BJ (cell line): Measurements from ENCODE around the gene BPI. TPM values are rescaled to one million over a fixed set of nuclear protein-coding genes. Genes with fewer than 3 reads are reported as not detected.

Source experiments
- CTCF ChIA-PET: fragments of 350-600 bp; formaldehyde crosslinking; extraction: SDS; loops from one replicate; lab custom pipeline; 2021; ENCODE audit warnings: antibody characterized with exemption, inconsistent platforms; lab: Yijun Ruan, JAX
- POLR2A ChIA-PET: fragments of 300-600 bp; sonication (Branson Sonifier 250); formaldehyde crosslinking; extraction: SDS; loops from one replicate; lab custom pipeline; 2021; ENCODE audit warnings: antibody characterized with exemption; lab: Charles Lee
- DNase-seq: peaks from one replicate; pipeline ENCODE4 v3.0.0-alpha.2; 2011; ENCODE audit warnings: low read depth
- H3K27me3 ChIP-seq: 2 replicates; pipeline ENCODE4 v1.6.0; 2011; ENCODE audit warnings: low read length; ENCODE audit not compliant: control insufficient read depth, insufficient read depth
- H3K36me3 ChIP-seq: 2 replicates; pipeline ENCODE4 v1.5.1; 2011; ENCODE audit warnings: low read length; ENCODE audit not compliant: control insufficient read depth, insufficient read depth
- H3K4me3 ChIP-seq: 2 replicates; pipeline ENCODE4 v1.5.1; 2011; ENCODE audit warnings: low read depth, mild to moderate bottlenecking, control low read depth, low read length
- polyA plus RNA-seq: library from polyadenylated mRNA; depleted of rRNA; stranded (reverse); fragments of >200 nt; gene quantifications from 2 replicates; pipeline ENCODE4 v1.2.3, GENCODE V29; 2011
- TF ChIP-seq, protein P1 (sequence below): IDR thresholded peaks from 2 replicates; pipeline ENCODE4 v1.5.1; 2011; ENCODE audit warnings: low read depth, mild to moderate bottlenecking, control low read depth, inconsistent platforms, low read length, moderate library complexity; ENCODE audit not compliant: insufficient read depth

The BPI gene
- polyA plus RNA-seq, 1 experiment, result 1.1 TPM

DNA sequence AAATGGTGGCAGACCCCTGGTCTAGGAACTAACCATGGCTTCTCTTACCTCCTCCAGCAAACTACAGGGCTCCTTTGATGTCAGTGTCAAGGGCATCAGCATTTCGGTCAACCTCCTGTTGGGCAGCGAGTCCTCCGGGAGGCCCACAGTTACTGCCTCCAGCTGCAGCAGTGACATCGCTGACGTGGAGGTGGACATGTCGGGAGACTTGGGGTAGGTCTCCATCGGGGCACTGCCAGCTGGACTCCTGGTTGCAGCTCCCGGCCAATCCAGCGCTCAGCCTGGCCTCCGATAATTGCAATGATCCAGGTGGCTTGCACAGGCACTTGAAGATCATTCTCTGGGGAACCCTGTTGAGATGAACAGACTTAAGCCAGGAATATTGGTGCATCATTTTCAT lies 50.3 kb downstream of the BPI start:
- CTCF ChIA-PET, result interaction anchor here (1.1 to 1.7 kb wide), 3 partner anchors 15 to 54 kb away, joined by 3 to 4 read pairs (median 3); no protein-coding TSS in a partner anchor
- DNase-seq, result no peak
- TF ChIP-seq, protein P1, sequence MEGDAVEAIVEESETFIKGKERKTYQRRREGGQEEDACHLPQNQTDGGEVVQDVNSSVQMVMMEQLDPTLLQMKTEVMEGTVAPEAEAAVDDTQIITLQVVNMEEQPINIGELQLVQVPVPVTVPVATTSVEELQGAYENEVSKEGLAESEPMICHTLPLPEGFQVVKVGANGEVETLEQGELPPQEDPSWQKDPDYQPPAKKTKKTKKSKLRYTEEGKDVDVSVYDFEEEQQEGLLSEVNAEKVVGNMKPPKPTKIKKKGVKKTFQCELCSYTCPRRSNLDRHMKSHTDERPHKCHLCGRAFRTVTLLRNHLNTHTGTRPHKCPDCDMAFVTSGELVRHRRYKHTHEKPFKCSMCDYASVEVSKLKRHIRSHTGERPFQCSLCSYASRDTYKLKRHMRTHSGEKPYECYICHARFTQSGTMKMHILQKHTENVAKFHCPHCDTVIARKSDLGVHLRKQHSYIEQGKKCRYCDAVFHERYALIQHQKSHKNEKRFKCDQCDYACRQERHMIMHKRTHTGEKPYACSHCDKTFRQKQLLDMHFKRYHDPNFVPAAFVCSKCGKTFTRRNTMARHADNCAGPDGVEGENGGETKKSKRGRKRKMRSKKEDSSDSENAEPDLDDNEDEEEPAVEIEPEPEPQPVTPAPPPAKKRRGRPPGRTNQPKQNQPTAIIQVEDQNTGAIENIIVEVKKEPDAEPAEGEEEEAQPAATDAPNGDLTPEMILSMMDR, result no peak
- no peaks in the 10 kb centered on the region for H3K36me3 ChIP-seq
- POLR2A ChIA-PET, result interaction anchor here (0.6 kb wide), 1 partner anchor 34 kb away, joined by 4 read pairs; no protein-coding TSS in a partner anchor
- no peak overlapping the region for H3K4me3 ChIP-seq
- H3K27me3 ChIP-seq, result peaks cover 3% of the 10 kb centered on the region; the same call in 1 of the 2 replicates

DNA sequence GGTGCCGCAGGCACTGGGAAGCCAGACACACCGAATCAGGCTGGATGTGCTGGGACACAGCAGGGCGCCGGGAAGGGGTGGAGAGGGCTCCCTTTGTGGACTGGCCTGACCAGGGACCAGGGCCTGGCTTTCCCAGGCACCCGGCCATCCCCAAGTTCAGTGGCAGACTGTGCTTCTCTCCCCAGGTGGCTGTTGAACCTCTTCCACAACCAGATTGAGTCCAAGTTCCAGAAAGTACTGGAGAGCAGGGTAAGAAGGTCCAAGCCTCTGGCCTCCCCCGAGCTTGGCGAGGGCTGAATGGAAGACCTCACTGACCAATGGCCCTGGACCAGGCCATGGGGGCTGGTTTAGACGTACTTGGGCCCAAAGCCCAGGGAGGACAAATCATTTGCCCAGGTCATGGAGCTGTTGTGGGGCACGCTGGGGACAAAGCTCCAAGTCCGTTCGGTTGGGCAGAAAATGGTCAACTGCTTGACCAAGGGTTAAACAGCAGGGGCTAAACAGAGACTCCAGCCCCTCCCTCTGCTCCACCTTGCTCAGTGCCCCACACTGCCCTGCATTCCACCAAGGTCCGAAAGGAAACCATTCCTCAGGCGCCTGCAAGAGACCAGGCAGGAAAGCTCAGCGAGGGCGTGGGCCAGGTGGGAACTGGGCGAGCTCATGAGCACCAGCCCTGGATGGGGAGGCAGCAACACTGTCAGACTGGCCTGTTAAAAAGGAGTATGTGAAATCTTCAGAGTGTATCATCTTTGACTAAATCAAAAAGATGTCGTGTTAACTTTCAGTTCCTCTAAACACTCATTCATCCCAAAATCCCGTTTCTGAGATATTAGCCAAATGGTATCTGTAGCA lies 51.4 kb downstream of the BPI start:
- peaks cover 3% of the 10 kb centered on the region; the same call in 1 of the 2 replicates for H3K27me3 ChIP-seq
- ChIA-PET CTCF (interaction anchor here (1.2 to 1.8 kb wide), 3 partner anchors 15 to 53 kb away, joined by 3 to 7 read pairs (median 4); no protein-coding TSS in a partner anchor), POLR2A (no interaction called here)
- TF ChIP-seq, protein P1, result no peak
- no peak overlapping the region for H3K4me3 ChIP-seq
- H3K36me3 ChIP-seq, result no peaks in the 10 kb centered on the region
- no peak for DNase-seq

DNA sequence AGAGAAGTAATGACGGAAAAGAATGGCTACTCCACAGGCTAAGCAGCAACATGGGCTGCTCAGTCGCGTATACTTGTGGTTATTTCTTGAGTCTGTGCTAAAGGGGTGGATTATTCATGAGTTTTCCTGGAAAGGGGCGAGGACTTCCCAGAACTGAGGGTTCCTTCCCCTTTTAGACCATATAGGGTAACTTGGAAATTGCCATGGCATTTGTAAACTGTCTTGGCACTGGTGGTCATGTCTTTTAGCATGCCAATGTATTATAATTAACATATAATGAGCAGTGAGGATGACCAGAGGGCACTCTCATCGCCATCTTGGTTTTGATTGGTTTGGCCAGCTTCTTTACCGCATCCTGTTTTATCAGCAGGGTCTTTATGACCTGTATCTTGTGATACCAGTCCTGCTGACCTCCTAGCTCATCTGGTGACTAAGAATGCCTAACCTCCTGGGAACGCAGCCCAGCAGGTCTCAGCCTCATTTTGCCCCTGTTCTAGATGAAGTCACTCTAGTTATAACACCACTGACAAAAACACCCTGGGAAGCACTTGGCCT lies 53.8 kb downstream of the BPI start:
- TF ChIP-seq, protein P1, result no peak
- DNase-seq, result no peak
- H3K27me3 ChIP-seq, result peaks cover 3% of the 10 kb centered on the region; the same call in 1 of the 2 replicates
- ChIA-PET POLR2A (no interaction called here), CTCF (interaction anchor here (1.4 to 3.1 kb wide), 3 partner anchors 13 to 51 kb away, joined by 4 to 11 read pairs (median 9); no protein-coding TSS in a partner anchor)
- H3K4me3 ChIP-seq, result no peak overlapping the region
- no peaks in the 10 kb centered on the region for H3K36me3 ChIP-seq

DNA sequence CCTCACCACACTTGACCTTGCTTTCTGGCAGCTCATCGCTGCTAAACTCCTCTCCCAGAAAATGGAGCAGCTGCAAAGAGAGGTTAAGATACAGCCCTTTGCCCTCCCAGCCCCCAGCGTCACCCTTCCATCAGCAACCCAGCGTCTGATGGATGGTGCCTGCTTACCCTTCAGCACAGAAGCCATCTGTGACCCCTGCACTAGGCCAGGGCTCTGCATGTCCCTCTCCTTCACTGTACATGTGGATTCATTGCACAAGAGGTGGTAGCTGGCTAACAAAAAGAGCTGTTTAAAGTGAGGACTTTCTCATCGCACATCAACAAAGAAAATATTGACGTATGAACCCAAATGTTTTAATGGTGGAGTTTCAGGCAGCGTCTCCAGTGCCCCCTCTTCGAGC lies 54.6 kb downstream of the BPI start:
- TF ChIP-seq, protein P1, result no peak
- ChIA-PET POLR2A (no interaction called here), CTCF (interaction anchor here (0.9 to 3.1 kb wide), 2 partner anchors 11 to 50 kb away, joined by 4 to 11 read pairs; no protein-coding TSS in a partner anchor)
- H3K27me3 ChIP-seq, result peaks cover 3% of the 10 kb centered on the region; the same call in 1 of the 2 replicates
- DNase-seq, result no peak
- no peaks in the 10 kb centered on the region for H3K36me3 ChIP-seq
- H3K4me3 ChIP-seq, result no peak overlapping the region
